Occipital lobe (tissue), 2 donors: ENCODE results near the gene LPCAT4. TPM values are rescaled to one million over a fixed set of nuclear protein-coding genes. Genes with fewer than 3 reads are reported as not detected.

Experiments used
- small RNA-seq: library from RNA; depleted of rRNA; stranded (forward); fragments of <200 nt; gene quantifications from one replicate; pipeline ENCODE3, GENCODE V24; 2014
- total RNA-seq: library from RNA; depleted of rRNA; stranded (reverse); fragments of >200 nt; gene quantifications from one replicate; pipeline ENCODE4 v1.2.3, GENCODE V29; 2014

Gene LPCAT4
- total RNA-seq, 1 donor from 2014 or later: 16.4 TPM

Small RNA genes lying within 50 kb of the gene (small RNA-seq; reads per million reads assigned to genes)
- not detected for gene MIR1233-1
- gene RF00019: not detected

Other genes with a start within 250 kb of the LPCAT4 start
- gene KATNBL1, start 157.1 kb downstream of the LPCAT4 start, total RNA-seq: 117 TPM
- gene EMC4, start 142.2 kb downstream of the LPCAT4 start, total RNA-seq: 128 TPM
- 39.5 TPM for gene SLC12A6, start 29.4 kb downstream of the LPCAT4 start, total RNA-seq
- 77.4 TPM for gene NOP10, start 24.1 kb downstream of the LPCAT4 start, total RNA-seq
- gene NUTM1, start 23.9 kb downstream of the LPCAT4 start, total RNA-seq: not detected
- gene GOLGA8A, start 70.6 kb upstream of the LPCAT4 start, total RNA-seq: 29.6 TPM
- gene GOLGA8B, start 216.5 kb upstream of the LPCAT4 start, total RNA-seq: 39.9 TPM